Measurements from ENCODE around the gene NOS3.
A peak's percentile ranks its signal among the peaks of the same experiment; 100 is the strongest.

The NOS3 gene

GRCh38 chr7:151016942-151017341, 26.1 kb downstream of the NOS3 start:
- peak; percentile 38 for DNase-seq (ENCODE audit: low spot score)
- Histone ChIP-seq H3K27me3 (ENCODE audit: insufficient read depth, poor library complexity, severe bottlenecking) (peaks cover 12% of the 10 kb centered on the region), H3K27ac (ENCODE audit: poor library complexity, severe bottlenecking) (no peak overlapping the region)

GRCh38 chr7:151017370-151017952, 26.6 kb downstream of the NOS3 start:
- no peak overlapping the region for H3K4me3 ChIP-seq (ENCODE audit: severe bottlenecking)
- no peaks in the 10 kb centered on the region for H3K4me1 ChIP-seq (ENCODE audit: insufficient read depth, poor library complexity, severe bottlenecking)
- H3K27ac ChIP-seq (ENCODE audit: poor library complexity, severe bottlenecking), result no peak overlapping the region
- TF ChIP-seq CTCF (IDR thresholded peaks at IDR 0.05; ENCODE audit: poor library complexity, severe bottlenecking), result no peak
- no peaks in the 10 kb centered on the region for H3K9me3 ChIP-seq (ENCODE audit: severe bottlenecking)
- DNase-seq (ENCODE audit: low spot score) (peak; percentile 61), ATAC-seq (ENCODE audit: low read depth) (no peak)
- H3K36me3 ChIP-seq (ENCODE audit: low read depth), result no peaks in the 10 kb centered on the region
- H3K27me3 ChIP-seq (ENCODE audit: insufficient read depth, poor library complexity, severe bottlenecking), result peaks cover 12% of the 10 kb centered on the region

More at GRCh38 chr7:151016942-151017341, 26.1 kb downstream of the NOS3 start:
- no peak for ATAC-seq (ENCODE audit: low read depth)
- Histone ChIP-seq H3K36me3 (ENCODE audit: low read depth) (no peaks in the 10 kb centered on the region), H3K9me3 (ENCODE audit: severe bottlenecking) (no peaks in the 10 kb centered on the region), H3K4me3 (ENCODE audit: severe bottlenecking) (no peak overlapping the region), H3K4me1 (ENCODE audit: insufficient read depth, poor library complexity, severe bottlenecking) (no peaks in the 10 kb centered on the region)
- TF ChIP-seq CTCF (IDR thresholded peaks at IDR 0.05; ENCODE audit: poor library complexity, severe bottlenecking), result no peak

- Histone ChIP-seq H3K36me3 (ENCODE audit: low read depth) (no peaks in the 10 kb centered on the region), H3K27ac (ENCODE audit: poor library complexity, severe bottlenecking) (no peak overlapping the region), H3K4me1 (ENCODE audit: insufficient read depth, poor library complexity, severe bottlenecking) (no peaks in the 10 kb centered on the region), H3K27me3 (ENCODE audit: insufficient read depth, poor library complexity, severe bottlenecking) (peaks cover 12% of the 10 kb centered on the region), H3K9me3 (ENCODE audit: severe bottlenecking) (no peaks in the 10 kb centered on the region), H3K4me3 (ENCODE audit: severe bottlenecking) (peak overlapping the region; percentile 1)
- DNase-seq (ENCODE audit: low spot score) (peak; percentile 70), ATAC-seq (ENCODE audit: low read depth) (peak; percentile 72)
- TF ChIP-seq CTCF (IDR thresholded peaks at IDR 0.05; ENCODE audit: poor library complexity, severe bottlenecking), result peak; percentile 94
These were observed 27.2 kb downstream of the NOS3 start for GRCh38 chr7:151017953-151018420.

GRCh38 chr7:151018421-151019129, 27.8 kb downstream of the NOS3 start:
- H3K36me3 ChIP-seq (ENCODE audit: low read depth), result no peaks in the 10 kb centered on the region
- no peaks in the 10 kb centered on the region for H3K9me3 ChIP-seq (ENCODE audit: severe bottlenecking)
- peaks cover 12% of the 10 kb centered on the region for H3K27me3 ChIP-seq (ENCODE audit: insufficient read depth, poor library complexity, severe bottlenecking)
- no peak for ATAC-seq (ENCODE audit: low read depth)
- DNase-seq (ENCODE audit: low spot score), result peak; percentile 49
- H3K27ac ChIP-seq (ENCODE audit: poor library complexity, severe bottlenecking), result no peak overlapping the region
- H3K4me3 ChIP-seq (ENCODE audit: severe bottlenecking), result no peak overlapping the region
- TF ChIP-seq CTCF (IDR thresholded peaks at IDR 0.05; ENCODE audit: poor library complexity, severe bottlenecking), result peak; percentile 64
- no peaks in the 10 kb centered on the region for H3K4me1 ChIP-seq (ENCODE audit: insufficient read depth, poor library complexity, severe bottlenecking)

- no peaks in the 10 kb centered on the region for H3K4me1 ChIP-seq (ENCODE audit: insufficient read depth, poor library complexity, severe bottlenecking)
- no peaks in the 10 kb centered on the region for H3K36me3 ChIP-seq (ENCODE audit: low read depth)
- no peak for TF ChIP-seq CTCF (IDR thresholded peaks at IDR 0.05; ENCODE audit: poor library complexity, severe bottlenecking)
- peaks cover 12% of the 10 kb centered on the region for H3K27me3 ChIP-seq (ENCODE audit: insufficient read depth, poor library complexity, severe bottlenecking)
- ATAC-seq (ENCODE audit: low read depth) (no peak), DNase-seq (ENCODE audit: low spot score) (peak; percentile 50)
- H3K9me3 ChIP-seq (ENCODE audit: severe bottlenecking), result no peaks in the 10 kb centered on the region
- no peak overlapping the region for H3K4me3 ChIP-seq (ENCODE audit: severe bottlenecking)
- no peak overlapping the region for H3K27ac ChIP-seq (ENCODE audit: poor library complexity, severe bottlenecking)
These were observed 28.3 kb downstream of the NOS3 start for GRCh38 chr7:151019130-151019447.

Data from RWPE2 (cell line).